B cell (primary cell): Measurements from ENCODE around the gene CD36. TPM values are rescaled to one million over a fixed set of nuclear protein-coding genes. Genes with fewer than 3 reads are reported as not detected.

Experiments used
- ATAC-seq: fragments of 200-7000 bp; cut with Tn5 transposase; one replicate; pipeline ENCODE4 v1.10.0; 2021; ENCODE audit warnings: low read depth, mild to moderate bottlenecking, moderate number of reproducible peaks, moderate library complexity
- CTCF ChIA-PET: fragments of 350-600 bp; sonication (Branson Sonifier 250); formaldehyde crosslinking; loops from one replicate; lab custom pipeline; 2021; ENCODE audit warnings: antibody characterized with exemption, inconsistent platforms; lab: Charles Lee
- POLR2A ChIA-PET: fragments of 350-600 bp; sonication (Branson Sonifier 250); formaldehyde crosslinking; loops from one replicate; lab custom pipeline; 2021; ENCODE audit warnings: antibody characterized with exemption; lab: Charles Lee
- DNase-seq: peaks from one replicate; pipeline ENCODE4 v3.0.0; 2013
- H2AFZ ChIP-seq: 2 replicates; pipeline ENCODE4 v1.6.1; 2012; ENCODE audit warnings: mild to moderate bottlenecking, low read depth, low read length; ENCODE audit not compliant: insufficient read depth, poor library complexity, severe bottlenecking
- H3K27ac ChIP-seq, 2 donors: 1 replicate in 1 of 2; 2 replicates in 1 of 2; pipeline ENCODE4 v1.5.1; 2012 to 2013; ENCODE audit warnings: low read length in 2 of 2, mild to moderate bottlenecking in 2 of 2, moderate library complexity in 1 of 2
- H3K27me3 ChIP-seq, 4 experiments: fragments of 200-600 bp in 1 of 4; sonication (generic) in 1 of 4; replicated peaks in 1 of 4; 1 replicate in 2 of 4; 2 replicates in 2 of 4; pipeline versions ENCODE4 v1.6.1 to v1.7.0; 2013 to 2016; ENCODE audit warnings: low read length in 3 of 4, mild to moderate bottlenecking in 2 of 4, mixed read lengths in 1 of 4, moderate library complexity in 1 of 4; ENCODE audit not compliant: insufficient read depth in 4 of 4, control insufficient read depth in 3 of 4; ENCODE audit errors: control extremely low read depth in 1 of 4
- H3K36me3 ChIP-seq, 2 experiments: replicated peaks in 1 of 2; 1 replicate in 1 of 2; 2 replicates in 1 of 2; pipeline versions ENCODE4 v1.6.1 to v1.7.1; 2013; ENCODE audit warnings: low read length in 1 of 2; ENCODE audit not compliant: insufficient read depth in 2 of 2, control insufficient read depth in 1 of 2; ENCODE audit errors: control extremely low read depth in 1 of 2, extremely low read depth in 1 of 2
- H3K4me1 ChIP-seq, 2 donors: fragments of 200-600 bp in 1 of 2; sonication (generic) in 1 of 2; 1 replicate in 1 of 2; 2 replicates in 1 of 2; pipeline versions ENCODE4 v1.5.1 to v1.6.1; 2013 to 2017; ENCODE audit warnings: low read length in 2 of 2; ENCODE audit not compliant: control insufficient read depth in 2 of 2, insufficient read depth in 2 of 2
- H3K4me2 ChIP-seq: replicated peaks from 2 replicates; pipeline ENCODE3; 2012; ENCODE audit warnings: mild to moderate bottlenecking, low read depth, low read length; ENCODE audit not compliant: poor library complexity, severe bottlenecking
- H3K4me3 ChIP-seq, 5 experiments: fragments of 200-600 bp in 1 of 5; sonication (generic) in 1 of 5; 1 replicate in 3 of 5; 2 replicates in 2 of 5; pipeline versions ENCODE4 v1.5.1 to v1.7.0; 2011 to 2016; ENCODE audit warnings: low read length in 4 of 5, mild to moderate bottlenecking in 4 of 5, low read depth in 2 of 5, control low read depth in 1 of 5, moderate library complexity in 1 of 5; ENCODE audit not compliant: insufficient read depth in 1 of 5; ENCODE audit errors: control extremely low read depth in 1 of 5, extremely low read depth in 1 of 5
- H3K79me2 ChIP-seq: fragments of 200-600 bp; sonication (generic); one replicate; pipeline ENCODE4 v1.6.0; 2016; ENCODE audit warnings: low read length; ENCODE audit not compliant: control insufficient read depth, insufficient read depth
- H3K9ac ChIP-seq: fragments of 200-600 bp; sonication (generic); 2 replicates; pipeline ENCODE4 v1.6.1; 2017; ENCODE audit warnings: mild to moderate bottlenecking, low read length, moderate library complexity
- H3K9me3 ChIP-seq, 3 donors: one replicate each; pipeline versions ENCODE4 v1.6.1 to v1.7.1; 2013; ENCODE audit warnings: low read length in 2 of 3; ENCODE audit not compliant: control insufficient read depth in 2 of 3, insufficient read depth in 1 of 3; ENCODE audit errors: control extremely low read depth in 1 of 3
- H4K20me1 ChIP-seq: 2 replicates; pipeline ENCODE4 v1.6.0; 2012; ENCODE audit warnings: mild to moderate bottlenecking, low read length; ENCODE audit not compliant: insufficient read depth, control insufficient read depth, poor library complexity, severe bottlenecking
- H3K27ac Mint-ChIP-seq: one replicate; pipeline ENCODE4 v1.8.0; 2021; ENCODE audit warnings: mixed read lengths
- H3K27me3 Mint-ChIP-seq: one replicate; pipeline ENCODE4 v1.8.0; 2021; ENCODE audit warnings: mixed read lengths
- H3K4me1 Mint-ChIP-seq: one replicate; pipeline ENCODE4 v1.8.0; 2021; ENCODE audit warnings: mixed read lengths
- H3K4me3 Mint-ChIP-seq: one replicate; pipeline ENCODE4 v1.8.0; 2021; ENCODE audit warnings: mixed read lengths
- H3K9me3 Mint-ChIP-seq: one replicate; pipeline ENCODE4 v1.8.0; 2022; ENCODE audit warnings: mixed read lengths; ENCODE audit not compliant: insufficient read depth
- CTCF ChIP-seq: fragments of 200-600 bp; IDR thresholded peaks from one replicate; pipeline ENCODE4 v1.8.0; 2022; ENCODE audit warnings: antibody characterized with exemption, mild to moderate bottlenecking
- EZH2 ChIP-seq: IDR thresholded peaks from 2 replicates; pipeline ENCODE4 v1.6.1; 2012; ENCODE audit warnings: borderline replicate concordance, low read depth, mild to moderate bottlenecking, moderate library complexity, low read length; ENCODE audit not compliant: insufficient read depth, poor library complexity, severe bottlenecking
- WGBS: methylation state at CpG from one replicate; pipeline ENCODE4 v1.1.5; 2013; ENCODE audit warnings: missing lambda C conversion rate; ENCODE audit not compliant: insufficient coverage; 5-methylcytosine and 5-hydroxymethylcytosine counted together
- intact Hi-C: fragments of 100-400 bp; cut with micrococcal nuclease; formaldehyde crosslinking; loops from one replicate; pipeline ENCODE4 v1.10.0; 2022
- polyA plus RNA-seq: library from polyadenylated mRNA; depleted of rRNA; stranded (reverse); fragments of >200 nt; gene quantifications from 2 replicates; pipeline ENCODE4 v1.2.3, GENCODE V29; 2012
- total RNA-seq, 2 donors: library from RNA; stranded (reverse); fragments of 120-200 nt in 1 of 2; gene quantifications; 1 replicate in 1 of 2; 2 replicates in 1 of 2; pipeline versions ENCODE4 v1.2.3 to v1.2.4, GENCODE V29; 2013 to 2022

Gene CD36
- total and polyA plus RNA-seq, 2 donors (not counting 1 experiment from before 2014, with no cell fraction given): 0.37 to 2.3 TPM

GRCh38 chr7:80624763-80625162 lies 13.7 kb upstream of the CD36 start:
- Mint-ChIP-seq H3K4me1 (no peaks in the 10 kb centered on the region), H3K4me3 (no peak overlapping the region), H3K9me3 (no peaks in the 10 kb centered on the region), H3K27me3 (no peaks in the 10 kb centered on the region), H3K27ac (no peak overlapping the region)
- ChIA-PET POLR2A (no interaction called here), CTCF (no interaction called here)
- no peak overlapping the region for H3K4me2 ChIP-seq
- ATAC-seq: no peak
- H3K36me3 ChIP-seq: no peaks in the 10 kb centered on the region
- no peak for TF ChIP-seq EZH2
- TF ChIP-seq CTCF: no peak
- H4K20me1 ChIP-seq: no peaks in the 10 kb centered on the region
- H3K27me3 ChIP-seq: no peaks in the 10 kb centered on the region
- no peaks in the 10 kb centered on the region for H3K79me2 ChIP-seq
- no peaks in the 10 kb centered on the region for H3K9me3 ChIP-seq
- H2AFZ ChIP-seq: no peak overlapping the region
- intact Hi-C loops: no loop called here
- H3K4me1 ChIP-seq: no peaks in the 10 kb centered on the region
- no peak overlapping the region for H3K9ac ChIP-seq
- H3K27ac ChIP-seq: no peak overlapping the region
- WGBS: no CpG with 5 or more reads among the region's 1 CpG
- no peak for DNase-seq
- H3K4me3 ChIP-seq: no peak overlapping the region

GRCh38 chr7:80629023-80629422 lies 9.4 kb upstream of the CD36 start:
- ChIA-PET POLR2A (no interaction called here), CTCF (no interaction called here)
- no peaks in the 10 kb centered on the region for H3K27me3 ChIP-seq
- no peak overlapping the region for H3K9ac ChIP-seq
- H3K79me2 ChIP-seq: no peaks in the 10 kb centered on the region
- ATAC-seq: no peak
- no peak overlapping the region for H3K27ac Mint-ChIP-seq
- no peak for DNase-seq
- H3K9me3 Mint-ChIP-seq: no peaks in the 10 kb centered on the region
- H3K4me3 ChIP-seq: no peak overlapping the region
- no peaks in the 10 kb centered on the region for H4K20me1 ChIP-seq
- no peak overlapping the region for H2AFZ ChIP-seq
- H3K4me2 ChIP-seq: no peak overlapping the region
- H3K4me3 Mint-ChIP-seq: no peak overlapping the region
- peaks cover 1% of the 10 kb centered on the region for H3K4me1 Mint-ChIP-seq
- H3K4me1 ChIP-seq: no peaks in the 10 kb centered on the region
- TF ChIP-seq EZH2: no peak
- TF ChIP-seq CTCF: no peak
- intact Hi-C loops: no loop called here
- no peaks in the 10 kb centered on the region for H3K27me3 Mint-ChIP-seq
- H3K36me3 ChIP-seq: no peaks in the 10 kb centered on the region
- no peaks in the 10 kb centered on the region for H3K9me3 ChIP-seq
- H3K27ac ChIP-seq: no peak overlapping the region
- no CpG with 5 or more reads among the region's 1 CpG for WGBS
